Lower lobe of right lung (tissue), 2 donors: ENCODE results near the gene GP5. TPM values are rescaled to one million over a fixed set of nuclear protein-coding genes. Genes with fewer than 3 reads are reported as not detected.
A peak's percentile ranks its signal among the peaks of the same experiment; 100 is the strongest.

Experiments
- ATAC-seq, 2 donors: fragments of 200-7000 bp; cut with Tn5 transposase; one replicate each; pipeline ENCODE4 v1.9.1; 2020 to 2022; ENCODE audit warnings: mild to moderate bottlenecking in 2 of 2, moderate library complexity in 2 of 2
- DNase-seq: peaks from one replicate; pipeline ENCODE4 v3.0.0-alpha.2; 2020
- H3K27ac ChIP-seq: fragments of 200-600 bp; one replicate; pipeline ENCODE4 v1.8.0; 2022
- H3K27me3 ChIP-seq: fragments of 200-600 bp; one replicate; pipeline ENCODE4 v1.8.0; 2022; ENCODE audit warnings: low read depth
- H3K36me3 ChIP-seq: fragments of 200-600 bp; one replicate; pipeline ENCODE4 v1.8.0; 2022; ENCODE audit warnings: mild to moderate bottlenecking
- H3K4me1 ChIP-seq: fragments of 200-600 bp; one replicate; pipeline ENCODE4 v1.8.0; 2022
- H3K4me3 ChIP-seq: fragments of 200-600 bp; one replicate; pipeline ENCODE4 v1.8.0; 2022; ENCODE audit warnings: mild to moderate bottlenecking
- H3K9me3 ChIP-seq: fragments of 200-600 bp; one replicate; pipeline ENCODE4 v1.8.0; 2022
- CTCF ChIP-seq: fragments of 200-600 bp; IDR thresholded peaks from one replicate; pipeline ENCODE4 v1.8.0; 2022; ENCODE audit warnings: antibody characterized with exemption, mild to moderate bottlenecking
- intact Hi-C: fragments of 100-400 bp; cut with DNase I; formaldehyde crosslinking; loops from one replicate; pipeline ENCODE4 v1.11.0; 2022
- total RNA-seq: library from RNA; stranded (reverse); fragmentation: NEBNext Ultra II Directional; extraction: Animal tissue kit (Norgen Biotek cat#: 25700); gene quantifications from one replicate; pipeline ENCODE4 v1.2.1, GENCODE V29; 2021
- donor health status: DM: no; HTN: yes; CAD: no; lungs with severe emphysema.

The GP5 gene
- total RNA-seq, 1 donor from 2014 or later = 0.38 TPM

- Histone ChIP-seq H3K4me3 (no peak overlapping the region), H3K9me3 (no peaks in the 10 kb centered on the region), H3K36me3 (no peaks in the 10 kb centered on the region), H3K4me1 (no peaks in the 10 kb centered on the region), H3K27me3 (peaks cover 27% of the 10 kb centered on the region), H3K27ac (no peak overlapping the region)
- TF ChIP-seq CTCF = no peak
- intact Hi-C loops = no loop called here
- no peak for DNase-seq
- ATAC-seq = no peak
These were observed 26.0 kb downstream of the GP5 start for GRCh38 chr3:194373028-194373427.

GRCh38 chr3:194370753-194371152 lies 28.3 kb downstream of the GP5 start:
- ATAC-seq (peak in 1 of 2 donors; percentile 15), DNase-seq (no peak)
- Histone ChIP-seq H3K9me3 (no peaks in the 10 kb centered on the region), H3K27me3 (peaks cover 23% of the 10 kb centered on the region), H3K36me3 (no peaks in the 10 kb centered on the region), H3K4me3 (no peak overlapping the region), H3K4me1 (no peaks in the 10 kb centered on the region), H3K27ac (no peak overlapping the region)
- intact Hi-C loops = no loop called here
- TF ChIP-seq CTCF = no peak

- TF ChIP-seq CTCF = no peak
- Histone ChIP-seq H3K9me3 (no peaks in the 10 kb centered on the region), H3K27ac (no peak within 1 kb of the TSS), H3K27me3 (peaks cover 23% of the 10 kb centered on the region), H3K36me3 (no peaks in the 10 kb centered on the region), H3K4me1 (no peaks in the 10 kb centered on the region), H3K4me3 (no peak within 1 kb of the TSS)
- intact Hi-C loops = no loop called here
- peak; percentile 74 to 80 for ATAC-seq
- no peak for DNase-seq
These were observed 29.4 kb downstream of the GP5 start, which contains the start of gene LRRC15 for GRCh38 chr3:194369522-194370279. Gene LRRC15, minus strand, starts transcription at chr3:194369743. Its CDS starts 8,700 bp downstream, at chr3:194361043.

- DNase-seq = no peak
- H3K27ac ChIP-seq = no peak overlapping the region
- no peaks in the 10 kb centered on the region for H3K4me1 ChIP-seq
- no peak for TF ChIP-seq CTCF
- ATAC-seq = no peak
- H3K36me3 ChIP-seq = no peaks in the 10 kb centered on the region
- H3K9me3 ChIP-seq = no peaks in the 10 kb centered on the region
- peaks cover 23% of the 10 kb centered on the region for H3K27me3 ChIP-seq
- H3K4me3 ChIP-seq = no peak overlapping the region
- intact Hi-C loops = no loop called here
These were observed 30.1 kb downstream of the GP5 start for GRCh38 chr3:194368918-194369317.

GRCh38 chr3:194367992-194368841 lies 30.8 kb downstream of the GP5 start:
- intact Hi-C loops = no loop called here
- Histone ChIP-seq H3K27ac (no peak overlapping the region), H3K4me3 (no peak overlapping the region), H3K4me1 (no peaks in the 10 kb centered on the region), H3K36me3 (no peaks in the 10 kb centered on the region), H3K9me3 (no peaks in the 10 kb centered on the region), H3K27me3 (peaks cover 23% of the 10 kb centered on the region)
- ATAC-seq = no peak
- TF ChIP-seq CTCF = no peak
- DNase-seq = no peak
